Measurements from ENCODE around the gene C5orf63. TPM values are rescaled to one million over a fixed set of nuclear protein-coding genes. Genes with fewer than 3 reads are reported as not detected.

The C5orf63 gene
- total RNA-seq, 1 experiment from 2014 or later: 1.2 TPM

DNA sequence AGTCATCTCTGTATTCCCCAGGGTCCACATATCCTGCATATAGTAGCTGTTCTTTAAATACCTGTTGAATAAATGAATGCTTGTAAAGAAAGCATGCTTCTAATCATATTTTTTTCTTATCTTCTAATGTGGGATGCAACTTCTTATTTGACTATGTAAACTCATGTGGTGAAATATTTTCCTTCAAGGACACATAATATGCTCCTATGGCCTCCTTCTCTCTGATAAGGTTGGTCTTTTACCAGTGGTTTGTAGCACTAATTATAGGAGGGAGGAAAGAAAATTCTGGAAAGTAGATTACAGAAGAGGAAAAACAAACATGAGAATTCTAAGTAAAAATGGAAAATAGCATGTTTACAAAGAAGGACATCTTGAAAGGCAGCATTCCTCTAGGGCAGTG, 28.6 kb upstream of the C5orf63 start:
- no peak overlapping the region for H3K23ac ChIP-seq (ENCODE audit: insufficient read length, low read depth, low read length)

More for the DNA sequence above, 28.6 kb upstream of the C5orf63 start:
- Histone ChIP-seq H3K18ac (ENCODE audit: insufficient read length, low read depth, low read length) (no peak overlapping the region), H3K4me1 (ENCODE audit: insufficient read depth, low read length) (peaks cover 7% of the 10 kb centered on the region; the same call in 1 of the 2 replicates), H4K91ac (ENCODE audit: insufficient read length, low read depth, low read length) (no peak overlapping the region), H2BK15ac (ENCODE audit: low read depth, low read length) (no peak overlapping the region), H2BK20ac (ENCODE audit: low read depth, low read length, poor library complexity, severe bottlenecking) (no peak overlapping the region), H3K9ac (ENCODE audit: extremely low read depth, insufficient read length, low read length) (no peak overlapping the region), H2AK5ac (ENCODE audit: insufficient read length, low read length) (no peak overlapping the region), H2BK5ac (ENCODE audit: insufficient read length, low read length) (no peak overlapping the region), H3K27ac (ENCODE audit: insufficient read length, low read depth, low read length) (no peak overlapping the region), H4K5ac (ENCODE audit: insufficient read length, low read depth, low read length) (no peak overlapping the region), H2BK120ac (ENCODE audit: low read depth, low read length, poor library complexity, severe bottlenecking) (no peak overlapping the region), H3T11ph (ENCODE audit: low read length) (no peak overlapping the region), H3K27me3 (ENCODE audit: insufficient read depth, low read length) (no peaks in the 10 kb centered on the region), H3K14ac (ENCODE audit: insufficient read depth, low read length) (no peak overlapping the region), H2AFZ (ENCODE audit: low read length) (no peak overlapping the region), H3K9me3 (ENCODE audit: control insufficient read depth, low read depth, low read length) (no peaks in the 10 kb centered on the region), H3K79me2 (ENCODE audit: insufficient read depth, low read length) (no peaks in the 10 kb centered on the region), H3K56ac (ENCODE audit: insufficient read length, low read depth, low read length) (no peak overlapping the region), H4K20me1 (ENCODE audit: control insufficient read depth, insufficient read depth, insufficient read length) (no peaks in the 10 kb centered on the region), H4K8ac (replicated peaks; ENCODE audit: insufficient read length, low read depth, low read length) (no peak overlapping the region), H3K4ac (ENCODE audit: low read depth, low read length) (no peak overlapping the region), H3K4me2 (ENCODE audit: insufficient read depth, insufficient read length, low read length) (no peak overlapping the region), H3K23me2 (ENCODE audit: insufficient read length, low read depth, low read length, poor library complexity, severe bottlenecking) (no peaks in the 10 kb centered on the region), H3K79me1 (ENCODE audit: insufficient read depth, low read depth, low read length, poor library complexity, severe bottlenecking) (no peaks in the 10 kb centered on the region), H2BK12ac (ENCODE audit: insufficient read length, low read depth, low read length) (no peak overlapping the region)
- no peak overlapping the region for H3K27ac Mint-ChIP-seq
- DNase-seq: no peak
- H3K36me3 Mint-ChIP-seq (ENCODE audit: insufficient read depth in 1 of 3, low read depth in 3 of 3): peaks cover 0 to 8% (median 4%) of the 10 kb centered on the region in 3 experiments; a peak in 6 of 7 replicates
- H3K4me3 Mint-ChIP-seq: no peak overlapping the region
- peaks cover 15 to 17% of the 10 kb centered on the region in 2 experiments for H3K4me1 Mint-ChIP-seq
- TF ChIP-seq, protein P1, sequence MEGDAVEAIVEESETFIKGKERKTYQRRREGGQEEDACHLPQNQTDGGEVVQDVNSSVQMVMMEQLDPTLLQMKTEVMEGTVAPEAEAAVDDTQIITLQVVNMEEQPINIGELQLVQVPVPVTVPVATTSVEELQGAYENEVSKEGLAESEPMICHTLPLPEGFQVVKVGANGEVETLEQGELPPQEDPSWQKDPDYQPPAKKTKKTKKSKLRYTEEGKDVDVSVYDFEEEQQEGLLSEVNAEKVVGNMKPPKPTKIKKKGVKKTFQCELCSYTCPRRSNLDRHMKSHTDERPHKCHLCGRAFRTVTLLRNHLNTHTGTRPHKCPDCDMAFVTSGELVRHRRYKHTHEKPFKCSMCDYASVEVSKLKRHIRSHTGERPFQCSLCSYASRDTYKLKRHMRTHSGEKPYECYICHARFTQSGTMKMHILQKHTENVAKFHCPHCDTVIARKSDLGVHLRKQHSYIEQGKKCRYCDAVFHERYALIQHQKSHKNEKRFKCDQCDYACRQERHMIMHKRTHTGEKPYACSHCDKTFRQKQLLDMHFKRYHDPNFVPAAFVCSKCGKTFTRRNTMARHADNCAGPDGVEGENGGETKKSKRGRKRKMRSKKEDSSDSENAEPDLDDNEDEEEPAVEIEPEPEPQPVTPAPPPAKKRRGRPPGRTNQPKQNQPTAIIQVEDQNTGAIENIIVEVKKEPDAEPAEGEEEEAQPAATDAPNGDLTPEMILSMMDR (conservative IDR thresholded peaks at IDR 0.05): no peak
- peaks cover 8 to 9% of the 10 kb centered on the region in 2 experiments for H3K9me3 Mint-ChIP-seq
- H3K27me3 Mint-ChIP-seq (ENCODE audit: low read depth): no peaks in the 10 kb centered on the region

Data from H9 (cell line).